Thoracic aorta (tissue), 2 donors: ENCODE measurements around the gene AOX1. TPM values are rescaled to one million over a fixed set of nuclear protein-coding genes. Genes with fewer than 3 reads are reported as not detected.

Experiments used
- ATAC-seq: fragments of 150-250 bp; one replicate; pipeline ENCODE4 v1.8.0; 2017; ENCODE audit warnings: low read depth; ENCODE audit not compliant: insufficient number of reproducible peaks, low FRiP score
- DNase-seq: peaks from one replicate; pipeline ENCODE4 v3.0.0-alpha.2; 2020; ENCODE audit warnings: low spot score
- H3K27ac ChIP-seq, 2 donors: fragments of 200-600 bp; sonication (generic); 1 replicate in 1 of 2; 2 replicates in 1 of 2; pipeline ENCODE4 v1.5.1; 2016; ENCODE audit warnings: mild to moderate bottlenecking in 2 of 2, moderate library complexity in 2 of 2
- H3K27me3 ChIP-seq: fragments of 200-600 bp; sonication (generic); replicated peaks from 2 replicates; pipeline ENCODE4 v1.6.0; 2016; ENCODE audit warnings: mild to moderate bottlenecking; ENCODE audit not compliant: insufficient read depth
- H3K36me3 ChIP-seq: fragments of 200-600 bp; sonication (generic); one replicate; pipeline ENCODE4 v1.5.1; 2016
- H3K4me1 ChIP-seq, 2 donors: fragments of 200-600 bp; sonication (generic); 1 replicate in 1 of 2; 2 replicates in 1 of 2; pipeline versions ENCODE4 v1.5.1 to v1.6.0; 2016; ENCODE audit warnings: low read depth in 2 of 2, mild to moderate bottlenecking in 1 of 2; ENCODE audit not compliant: control insufficient read depth in 1 of 2
- H3K4me3 ChIP-seq: fragments of 200-600 bp; sonication (generic); 2 replicates; pipeline ENCODE4 v1.5.1; 2016; ENCODE audit warnings: mild to moderate bottlenecking
- H3K9me3 ChIP-seq: fragments of 200-600 bp; sonication (generic); 2 replicates; pipeline ENCODE4 v1.5.1; 2016
- total RNA-seq, 2 donors: library from RNA; depleted of rRNA; stranded (reverse); fragments of >200 nt; gene quantifications; one replicate each; pipeline versions ENCODE4 v1.1.0 to v1.2.3, GENCODE V29; 2016
- TF ChIP-seq, protein P1 (sequence below): fragments of 200-600 bp; sonication (generic); IDR thresholded peaks from one replicate; pipeline ENCODE4 v1.5.1; 2019; ENCODE audit warnings: antibody characterized with exemption

The AOX1 gene
- total RNA-seq, 2 donors from 2014 or later = 56.1 to 69.9 TPM

DNA sequence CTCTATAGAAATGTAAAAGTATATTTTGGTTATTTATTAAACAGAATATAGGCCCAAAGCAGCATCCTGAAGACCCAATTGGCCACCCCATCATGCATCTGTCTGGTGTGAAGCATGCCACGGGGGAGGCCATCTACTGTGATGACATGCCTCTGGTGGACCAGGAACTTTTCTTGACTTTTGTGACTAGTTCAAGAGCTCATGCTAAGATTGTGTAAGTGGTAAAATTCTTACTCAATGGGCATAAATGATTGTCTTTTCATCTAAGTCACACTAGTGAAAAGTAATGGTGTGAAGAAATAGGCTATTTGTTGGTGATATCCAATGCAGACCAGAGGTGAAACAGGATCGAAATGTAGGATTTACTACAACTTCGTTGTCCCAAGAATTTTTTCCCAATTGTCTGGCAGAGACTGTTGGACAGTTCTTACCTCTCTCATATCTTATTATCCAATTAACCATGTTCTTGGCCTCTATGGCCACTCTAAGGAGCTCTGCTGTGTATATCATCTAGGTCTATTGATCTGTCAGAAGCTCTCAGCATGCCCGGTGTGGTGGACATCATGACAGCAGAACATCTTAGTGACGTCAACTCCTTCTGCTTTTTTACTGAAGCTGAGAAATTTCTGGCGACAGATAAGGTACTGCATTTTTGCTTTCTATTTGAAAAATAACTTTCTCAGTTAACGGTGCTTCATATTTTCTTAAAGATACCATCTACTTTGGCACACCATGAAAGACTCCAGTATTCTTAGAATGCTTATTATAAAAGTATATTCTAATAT is 35.0 kb downstream of the AOX1 start:
- ATAC-seq = no peak
- Histone ChIP-seq H3K27ac (no peak overlapping the region), H3K36me3 (no peaks in the 10 kb centered on the region), H3K4me1 (peaks cover 0 to 6% of the 10 kb centered on the region in 2 donors), H3K27me3 (no peaks in the 10 kb centered on the region), H3K9me3 (no peaks in the 10 kb centered on the region), H3K4me3 (no peak overlapping the region)
- no peak for DNase-seq
- TF ChIP-seq, protein P1, sequence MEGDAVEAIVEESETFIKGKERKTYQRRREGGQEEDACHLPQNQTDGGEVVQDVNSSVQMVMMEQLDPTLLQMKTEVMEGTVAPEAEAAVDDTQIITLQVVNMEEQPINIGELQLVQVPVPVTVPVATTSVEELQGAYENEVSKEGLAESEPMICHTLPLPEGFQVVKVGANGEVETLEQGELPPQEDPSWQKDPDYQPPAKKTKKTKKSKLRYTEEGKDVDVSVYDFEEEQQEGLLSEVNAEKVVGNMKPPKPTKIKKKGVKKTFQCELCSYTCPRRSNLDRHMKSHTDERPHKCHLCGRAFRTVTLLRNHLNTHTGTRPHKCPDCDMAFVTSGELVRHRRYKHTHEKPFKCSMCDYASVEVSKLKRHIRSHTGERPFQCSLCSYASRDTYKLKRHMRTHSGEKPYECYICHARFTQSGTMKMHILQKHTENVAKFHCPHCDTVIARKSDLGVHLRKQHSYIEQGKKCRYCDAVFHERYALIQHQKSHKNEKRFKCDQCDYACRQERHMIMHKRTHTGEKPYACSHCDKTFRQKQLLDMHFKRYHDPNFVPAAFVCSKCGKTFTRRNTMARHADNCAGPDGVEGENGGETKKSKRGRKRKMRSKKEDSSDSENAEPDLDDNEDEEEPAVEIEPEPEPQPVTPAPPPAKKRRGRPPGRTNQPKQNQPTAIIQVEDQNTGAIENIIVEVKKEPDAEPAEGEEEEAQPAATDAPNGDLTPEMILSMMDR = no peak

DNA sequence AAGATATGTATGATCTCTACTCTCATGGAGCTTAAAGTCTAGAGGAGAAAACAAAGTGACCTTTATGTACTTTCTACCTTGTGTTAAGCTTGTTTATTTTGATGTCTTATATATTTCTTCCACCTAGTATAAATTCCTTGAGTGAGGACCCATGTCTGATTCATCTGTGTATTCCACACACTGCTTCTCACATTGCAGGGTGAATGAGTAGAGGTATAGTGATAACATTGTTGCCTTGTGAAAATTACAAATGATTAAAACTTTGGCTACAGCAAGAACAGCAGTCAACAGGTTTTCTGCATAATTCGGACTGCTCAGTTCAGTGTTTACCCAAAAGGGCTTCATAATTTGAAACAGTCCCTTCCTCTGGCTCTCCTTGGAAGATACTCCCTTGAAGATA is 36.3 kb downstream of the AOX1 start:
- H3K27ac ChIP-seq = no peak overlapping the region
- TF ChIP-seq, protein P1 = no peak
- no peaks in the 10 kb centered on the region for H3K9me3 ChIP-seq
- no peak for DNase-seq
- peaks cover 0 to 6% of the 10 kb centered on the region in 2 donors for H3K4me1 ChIP-seq
- H3K27me3 ChIP-seq = no peaks in the 10 kb centered on the region
- no peaks in the 10 kb centered on the region for H3K36me3 ChIP-seq
- no peak for ATAC-seq
- H3K4me3 ChIP-seq = no peak overlapping the region

DNA sequence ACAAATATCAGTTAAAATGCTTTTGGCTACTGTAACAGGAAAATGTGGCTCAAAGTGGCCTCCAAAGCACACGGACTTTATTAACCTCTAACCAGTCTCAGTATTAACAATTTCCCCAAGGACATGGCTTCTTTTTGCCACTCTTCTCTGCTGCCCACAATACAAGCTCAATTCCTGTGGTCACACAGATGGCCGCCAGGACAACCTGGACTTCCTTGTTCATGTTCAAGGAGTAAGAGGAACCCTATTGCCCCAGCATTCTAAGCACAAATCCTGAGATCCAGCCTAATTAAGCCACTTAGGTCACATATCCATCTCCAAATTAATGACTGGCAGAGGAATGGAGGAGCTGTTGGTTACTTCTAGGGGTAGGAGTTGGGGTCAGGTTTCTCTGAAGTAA is 38.2 kb downstream of the AOX1 start:
- Histone ChIP-seq H3K27me3 (no peaks in the 10 kb centered on the region), H3K9me3 (no peaks in the 10 kb centered on the region), H3K4me1 (peaks cover 0 to 5% of the 10 kb centered on the region in 2 donors), H3K4me3 (no peak overlapping the region), H3K36me3 (no peaks in the 10 kb centered on the region), H3K27ac (no peak overlapping the region)
- TF ChIP-seq, protein P1 = no peak
- ATAC-seq (no peak), DNase-seq (no peak)

DNA sequence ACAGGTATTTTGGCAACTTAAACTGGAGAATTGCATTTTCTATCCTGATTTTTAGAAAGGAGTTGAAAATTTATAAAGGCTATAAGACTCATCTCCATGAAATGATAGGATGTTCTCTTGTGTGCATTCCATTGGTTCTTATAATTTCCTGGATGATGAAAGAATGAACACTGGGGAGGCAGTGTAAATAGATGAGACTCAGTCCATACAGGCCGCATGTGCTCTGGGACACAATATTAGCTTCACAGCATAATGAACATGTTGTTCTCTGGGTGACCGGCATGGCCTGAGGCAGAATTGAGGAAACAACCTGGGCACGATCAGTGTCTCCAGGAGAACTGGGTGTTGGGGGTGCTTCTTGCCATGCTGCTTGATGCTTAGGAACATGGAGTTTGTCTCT is 38.8 kb downstream of the AOX1 start:
- Histone ChIP-seq H3K4me1 (no peaks in the 10 kb centered on the region), H3K9me3 (no peaks in the 10 kb centered on the region), H3K4me3 (no peak overlapping the region), H3K27ac (no peak overlapping the region), H3K36me3 (no peaks in the 10 kb centered on the region), H3K27me3 (no peaks in the 10 kb centered on the region)
- TF ChIP-seq, protein P1 = no peak
- no peak for ATAC-seq
- no peak for DNase-seq

DNA sequence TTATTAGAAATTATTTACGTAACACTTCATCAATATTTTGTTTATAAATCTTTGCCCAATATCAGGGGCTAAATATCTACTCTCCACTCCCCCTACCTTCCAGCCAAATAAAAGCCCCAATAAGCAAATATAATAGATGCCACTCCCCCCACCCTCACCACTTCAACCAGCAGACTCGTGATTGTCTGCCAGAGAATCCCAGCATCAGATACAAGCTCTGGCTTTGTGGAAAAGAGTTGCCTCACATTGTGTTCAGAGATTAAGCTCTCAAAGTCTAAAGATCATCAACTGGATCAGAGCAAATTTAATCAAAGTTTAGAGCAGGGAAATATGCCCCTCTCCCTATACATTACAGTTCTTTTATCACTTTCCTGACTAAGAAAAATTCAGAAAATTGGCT is 39.5 kb downstream of the AOX1 start:
- Histone ChIP-seq H3K27ac (no peak overlapping the region), H3K27me3 (no peaks in the 10 kb centered on the region), H3K36me3 (no peaks in the 10 kb centered on the region), H3K4me1 (no peaks in the 10 kb centered on the region), H3K9me3 (no peaks in the 10 kb centered on the region), H3K4me3 (no peak overlapping the region)
- TF ChIP-seq, protein P1 = no peak
- ATAC-seq (no peak), DNase-seq (no peak)
